Upper lobe of left lung (tissue), 4 donors: Measurements from ENCODE around the gene KHK.

Experiments
- EP300 ChIP-seq, 4 donors: sonication (generic); formaldehyde crosslinking; IDR thresholded peaks; one replicate each; pipeline ENCODE4 v1.5.1; 2017; ENCODE audit warnings: antibody characterized with exemption in 4 of 4, control low read depth in 2 of 4
- POLR2A ChIP-seq, 4 donors: fragments of 450-650 bp; IDR thresholded peaks; one replicate each; pipeline ENCODE4 v1.5.1; 2016 to 2017; ENCODE audit warnings: antibody characterized with exemption in 4 of 4, mild to moderate bottlenecking in 2 of 4
- POLR2AphosphoS5 ChIP-seq, 2 donors: sonication (generic); formaldehyde crosslinking; IDR thresholded peaks; one replicate each; pipeline ENCODE4 v1.5.1; 2017; ENCODE audit warnings: antibody characterized with exemption in 2 of 2
- TF ChIP-seq, protein P1 (sequence below), 6 experiments: fragments of 450-650 bp in 4 of 6; fragments of 200-600 bp in 2 of 6; sonication (generic) in 2 of 6; IDR thresholded peaks; one replicate each; pipeline ENCODE4 v1.5.1; 2016 to 2019; ENCODE audit warnings: antibody characterized with exemption in 6 of 6

DNA sequence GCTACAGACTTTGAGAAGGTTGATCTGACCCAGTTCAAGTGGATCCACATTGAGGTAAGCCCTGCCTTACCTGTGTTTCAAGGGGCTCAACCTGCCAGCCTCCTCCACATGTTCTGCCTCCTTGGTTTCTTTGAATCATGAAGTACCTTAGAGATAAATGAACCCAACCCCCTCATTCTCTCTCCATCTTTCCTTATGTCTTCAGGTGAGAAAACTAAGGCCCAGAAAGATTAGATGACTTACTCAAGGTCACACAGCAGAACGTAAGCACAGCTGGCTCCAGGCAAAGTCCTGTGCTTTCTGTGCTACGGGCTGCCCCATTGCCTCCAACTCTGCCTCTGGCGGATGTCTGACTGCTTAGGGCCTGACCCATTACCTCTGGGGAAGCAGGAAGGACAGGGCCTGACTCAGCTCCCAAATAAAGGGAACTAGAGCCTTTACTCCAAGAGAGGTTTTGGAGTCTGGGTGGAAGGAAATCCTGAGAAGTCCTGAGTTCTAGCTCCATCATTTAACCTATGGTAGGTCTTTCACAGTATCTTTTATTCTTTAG is 10.3 kb downstream of the KHK start:
- TF ChIP-seq EP300 (IDR thresholded peaks at IDR 0.05) (no peak), POLR2AphosphoS5 (IDR thresholded peaks at IDR 0.05) (no peak), POLR2A (IDR thresholded peaks at IDR 0.05) (no peak)
- TF ChIP-seq, protein P1, sequence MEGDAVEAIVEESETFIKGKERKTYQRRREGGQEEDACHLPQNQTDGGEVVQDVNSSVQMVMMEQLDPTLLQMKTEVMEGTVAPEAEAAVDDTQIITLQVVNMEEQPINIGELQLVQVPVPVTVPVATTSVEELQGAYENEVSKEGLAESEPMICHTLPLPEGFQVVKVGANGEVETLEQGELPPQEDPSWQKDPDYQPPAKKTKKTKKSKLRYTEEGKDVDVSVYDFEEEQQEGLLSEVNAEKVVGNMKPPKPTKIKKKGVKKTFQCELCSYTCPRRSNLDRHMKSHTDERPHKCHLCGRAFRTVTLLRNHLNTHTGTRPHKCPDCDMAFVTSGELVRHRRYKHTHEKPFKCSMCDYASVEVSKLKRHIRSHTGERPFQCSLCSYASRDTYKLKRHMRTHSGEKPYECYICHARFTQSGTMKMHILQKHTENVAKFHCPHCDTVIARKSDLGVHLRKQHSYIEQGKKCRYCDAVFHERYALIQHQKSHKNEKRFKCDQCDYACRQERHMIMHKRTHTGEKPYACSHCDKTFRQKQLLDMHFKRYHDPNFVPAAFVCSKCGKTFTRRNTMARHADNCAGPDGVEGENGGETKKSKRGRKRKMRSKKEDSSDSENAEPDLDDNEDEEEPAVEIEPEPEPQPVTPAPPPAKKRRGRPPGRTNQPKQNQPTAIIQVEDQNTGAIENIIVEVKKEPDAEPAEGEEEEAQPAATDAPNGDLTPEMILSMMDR (IDR thresholded peaks at IDR 0.05) = no peak
